OCI-LY3 (cell line): ENCODE measurements around the gene RABAC1.
A peak's percentile ranks its signal among the peaks of the same experiment; 100 is the strongest.

ENCODE experiments used
- H2AFZ ChIP-seq: fragments of 200-600, 300-600 bp; shearing (Covaris generic); 2 replicates; pipeline ENCODE4 v1.6.0; 2014; ENCODE audit warnings: antibody characterized with exemption, low read depth, low read length
- H3K27ac ChIP-seq: fragments of 200-600, 300-600 bp; sonication (generic); 2 replicates; pipeline ENCODE4 v1.5.1; 2014; ENCODE audit warnings: mild to moderate bottlenecking, low read length, moderate library complexity, mixed read lengths
- H3K27me3 ChIP-seq: fragments of 200-600, 300-600 bp; sonication (generic); 2 replicates; pipeline ENCODE4 v1.6.1; 2014; ENCODE audit warnings: low read depth, low read length, mixed read lengths
- H3K36me3 ChIP-seq: fragments of 200-600, 300-600 bp; sonication (generic); replicated peaks from 2 replicates; pipeline ENCODE3; 2014; ENCODE audit warnings: low read depth, low read length, mixed read lengths
- H3K4me1 ChIP-seq: fragments of 300-600, 200-600 bp; sonication (generic); 2 replicates; pipeline ENCODE4 v1.6.1; 2014; ENCODE audit warnings: low read length, mixed read lengths
- H3K4me2 ChIP-seq: fragments of 200-600, 300-600 bp; sonication (generic); 2 replicates; pipeline ENCODE4 v1.6.1; 2014; ENCODE audit warnings: low read length, mixed read lengths
- H3K4me3 ChIP-seq: fragments of 300-600, 200-600 bp; sonication (generic); 2 replicates; pipeline ENCODE4 v1.5.1; 2014; ENCODE audit warnings: antibody characterized with exemption, mild to moderate bottlenecking, low read length, moderate library complexity
- H3K79me2 ChIP-seq: fragments of 300-600, 200-600 bp; shearing (Covaris generic); 2 replicates; pipeline ENCODE4 v1.6.1; 2014; ENCODE audit warnings: mild to moderate bottlenecking, low read length, mixed read lengths
- H3K9ac ChIP-seq: fragments of 300-600, 200-600 bp; shearing (Covaris generic); 2 replicates; pipeline ENCODE4 v1.6.0; 2014; ENCODE audit warnings: mild to moderate bottlenecking, low read length, moderate library complexity
- H3K9me3 ChIP-seq: fragments of 200-600, 300-600 bp; shearing (Covaris generic); 2 replicates; pipeline ENCODE4 v1.6.1; 2014; ENCODE audit warnings: low read length, mixed read lengths; ENCODE audit not compliant: insufficient read depth
- H4K20me1 ChIP-seq: fragments of 200-600, 300-600 bp; sonication (generic); 2 replicates; pipeline ENCODE4 v1.6.1; 2016; ENCODE audit warnings: low read length, mixed read lengths; ENCODE audit not compliant: insufficient read depth
- CTCF ChIP-seq: fragments of 200-600, 300-600 bp; sonication (generic); IDR thresholded peaks from 2 replicates; pipeline ENCODE4 v1.5.1; 2014; ENCODE audit warnings: antibody characterized with exemption, low read length, low read depth
- EZH2phosphoT487 ChIP-seq: fragments of 200-600 bp; shearing (Covaris generic); IDR thresholded peaks from 2 replicates; pipeline ENCODE4 v1.6.1; 2018; ENCODE audit warnings: antibody characterized with exemption, mixed run types, low read depth

The RABAC1 gene

GRCh38 chr19:41928221-41928683 is 30.9 kb downstream of the RABAC1 start, which contains the start of gene ERFL:
TSS of gene ERFL (minus strand) at chr19:41928449. CDS start at chr19:41912919, 15,530 bp downstream.
- Histone ChIP-seq H3K79me2 (no peaks in the 10 kb centered on the region), H3K27ac (no peak within 1 kb of the TSS), H2AFZ (peak within 1 kb of the TSS; percentile 75), H3K36me3 (no peaks in the 10 kb centered on the region), H3K9me3 (no peaks in the 10 kb centered on the region), H3K4me2 (peak within 1 kb of the TSS; percentile 96), H3K27me3 (peaks cover 47% of the 10 kb centered on the region), H4K20me1 (no peaks in the 10 kb centered on the region), H3K9ac (peak within 1 kb of the TSS; percentile 76), H3K4me3 (peak within 1 kb of the TSS; percentile 80), H3K4me1 (peaks cover 58% of the 10 kb centered on the region)
- peak; percentile 33 for TF ChIP-seq CTCF
- no peak for TF ChIP-seq EZH2phosphoT487

- Histone ChIP-seq H3K27ac (no peak overlapping the region), H3K36me3 (no peaks in the 10 kb centered on the region), H3K4me3 (peak overlapping the region; percentile 80), H3K27me3 (peaks cover 53% of the 10 kb centered on the region), H3K4me1 (peaks cover 57% of the 10 kb centered on the region), H3K9me3 (no peaks in the 10 kb centered on the region), H4K20me1 (no peaks in the 10 kb centered on the region), H3K9ac (peak overlapping the region; percentile 76), H3K79me2 (no peaks in the 10 kb centered on the region), H3K4me2 (peak overlapping the region; percentile 96), H2AFZ (no peak overlapping the region)
- TF ChIP-seq EZH2phosphoT487 (no peak), CTCF (no peak)
Measured at GRCh38 chr19:41927497-41928192, 31.5 kb downstream of the RABAC1 start.

- Histone ChIP-seq H3K9me3 (no peaks in the 10 kb centered on the region), H2AFZ (no peak overlapping the region), H3K9ac (peak overlapping the region; percentile 76), H4K20me1 (no peaks in the 10 kb centered on the region), H3K27ac (no peak overlapping the region), H3K79me2 (no peaks in the 10 kb centered on the region), H3K4me1 (peaks cover 50% of the 10 kb centered on the region), H3K4me2 (peak overlapping the region; percentile 96), H3K4me3 (peak overlapping the region; percentile 80), H3K36me3 (no peaks in the 10 kb centered on the region), H3K27me3 (peaks cover 53% of the 10 kb centered on the region)
- TF ChIP-seq EZH2phosphoT487 (no peak), CTCF (no peak)
Measured at GRCh38 chr19:41926763-41927496, 32.2 kb downstream of the RABAC1 start.

GRCh38 chr19:41926028-41926762 is 32.9 kb downstream of the RABAC1 start:
- TF ChIP-seq CTCF, result no peak
- TF ChIP-seq EZH2phosphoT487, result no peak
- Histone ChIP-seq H3K36me3 (no peaks in the 10 kb centered on the region), H3K27ac (no peak overlapping the region), H2AFZ (no peak overlapping the region), H3K4me3 (no peak overlapping the region), H3K9me3 (no peaks in the 10 kb centered on the region), H3K9ac (no peak overlapping the region), H3K4me1 (peaks cover 46% of the 10 kb centered on the region), H3K79me2 (no peaks in the 10 kb centered on the region), H3K4me2 (no peak overlapping the region), H4K20me1 (no peaks in the 10 kb centered on the region), H3K27me3 (peaks cover 50% of the 10 kb centered on the region)
